CD4-positive, CD25-positive, alpha-beta regulatory T cell (primary cell): ENCODE measurements around the gene CFH. TPM values are rescaled to one million over a fixed set of nuclear protein-coding genes. Genes with fewer than 3 reads are reported as not detected.

ENCODE experiments used
- ATAC-seq, 2 donors: fragments of 150-1000 bp; cut with Tn5 transposase; one replicate each; pipeline ENCODE4 v1.10.0; 2021; ENCODE audit warnings: low read depth in 2 of 2, moderate number of reproducible peaks in 2 of 2, moderate library complexity in 1 of 2
- DNase-seq, 3 donors: peaks; one replicate each; pipeline versions ENCODE4 v3.0.0 to v3.0.0-alpha.2; 2012 to 2022; ENCODE audit warnings: mixed read lengths in 1 of 3
- H3K27ac ChIP-seq: one replicate; pipeline ENCODE4 v1.7.0; 2013; ENCODE audit warnings: mild to moderate bottlenecking, low read length; ENCODE audit not compliant: insufficient read depth, poor library complexity, severe bottlenecking
- H3K27me3 ChIP-seq: one replicate; pipeline ENCODE4 v1.7.0; 2013; ENCODE audit warnings: low read length; ENCODE audit not compliant: control insufficient read depth, insufficient read depth
- H3K36me3 ChIP-seq: one replicate; pipeline ENCODE4 v1.7.0; 2013; ENCODE audit warnings: mild to moderate bottlenecking, low read length, moderate library complexity; ENCODE audit not compliant: control insufficient read depth, insufficient read depth
- H3K4me1 ChIP-seq: 2 replicates; pipeline ENCODE4 v1.7.0; 2013; ENCODE audit warnings: mild to moderate bottlenecking, low read length; ENCODE audit not compliant: insufficient read depth, control insufficient read depth, poor library complexity, severe bottlenecking
- H3K4me3 ChIP-seq: one replicate; pipeline ENCODE4 v1.7.0; 2013; ENCODE audit warnings: low read depth, mild to moderate bottlenecking, low read length, moderate library complexity
- H3K9me3 ChIP-seq, 2 experiments: 1 replicate in 1 of 2; 2 replicates in 1 of 2; pipeline ENCODE4 v1.7.0; 2013; ENCODE audit warnings: low read length in 2 of 2, mild to moderate bottlenecking in 1 of 2, moderate library complexity in 1 of 2; ENCODE audit not compliant: control insufficient read depth in 2 of 2
- H3K27ac Mint-ChIP-seq, 3 donors: one replicate each; pipeline ENCODE4 v1.8.0; 2020 to 2022; ENCODE audit warnings: mild to moderate bottlenecking in 3 of 3, mixed read lengths in 3 of 3, moderate library complexity in 2 of 3
- H3K27me3 Mint-ChIP-seq: one replicate; pipeline ENCODE4 v1.8.0; 2022; ENCODE audit warnings: mild to moderate bottlenecking, mixed read lengths
- H3K36me3 Mint-ChIP-seq: one replicate; pipeline ENCODE4 v1.8.0; 2020; ENCODE audit warnings: mixed read lengths
- H3K4me1 Mint-ChIP-seq, 4 donors: one replicate each; pipeline ENCODE4 v1.8.0; 2020 to 2022; ENCODE audit warnings: mixed read lengths in 4 of 4, mild to moderate bottlenecking in 1 of 4
- H3K4me3 Mint-ChIP-seq, 4 donors: one replicate each; pipeline ENCODE4 v1.8.0; 2020 to 2022; ENCODE audit warnings: mild to moderate bottlenecking in 4 of 4, mixed read lengths in 4 of 4, moderate library complexity in 3 of 4
- H3K9me3 Mint-ChIP-seq, 7 donors: one replicate each; pipeline ENCODE4 v1.8.0; 2020 to 2022; ENCODE audit warnings: mixed read lengths in 7 of 7, mild to moderate bottlenecking in 3 of 7, moderate library complexity in 2 of 7
- polyA plus RNA-seq, 4 donors: library from polyadenylated mRNA; unstranded; fragments of 300-500 nt; fragmentation: Illumina TruSeq; gene quantifications; one replicate each; pipeline ENCODE4 v1.2.3, GENCODE V29; 2021
- total RNA-seq: library from RNA; stranded (reverse); gene quantifications from one replicate; pipeline ENCODE4 v1.2.3, GENCODE V29; 2022

The CFH gene
- total and polyA plus RNA-seq, 5 donors from 2014 or later: 0.17 to 0.48 TPM; not detected in 3

DNA sequence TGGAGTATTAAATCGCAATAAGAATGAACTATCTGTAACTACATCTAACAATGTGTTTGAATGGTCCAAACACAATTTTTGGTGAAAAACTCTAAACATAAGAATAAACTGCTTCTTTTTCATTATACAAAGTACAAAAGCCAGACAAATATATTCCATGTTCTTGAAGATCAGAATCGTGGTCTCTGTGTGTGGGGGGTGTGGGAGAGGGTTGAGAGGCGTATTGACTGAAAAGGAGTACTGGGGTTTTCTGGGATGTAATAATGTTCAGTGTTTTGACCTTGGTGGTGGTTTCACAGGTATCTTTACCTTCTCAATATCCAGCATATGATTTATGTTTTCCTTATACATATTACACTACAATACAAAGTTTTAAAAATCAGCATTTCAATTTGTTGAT, 764 bp upstream of the CFH start:
- Histone ChIP-seq H3K4me1 (no peaks in the 10 kb centered on the region), H3K9me3 (no peaks in the 10 kb centered on the region), H3K4me3 (no peak overlapping the region), H3K27me3 (no peaks in the 10 kb centered on the region), H3K36me3 (no peaks in the 10 kb centered on the region), H3K27ac (no peak overlapping the region)
- no peak for ATAC-seq
- Mint-ChIP-seq H3K27me3 (no peaks in the 10 kb centered on the region), H3K4me1 (peaks cover 0 to 3% (median 0%) of the 10 kb centered on the region in 4 donors), H3K9me3 (peaks cover 0 to 4% (median 0%) of the 10 kb centered on the region in 7 donors), H3K36me3 (no peaks in the 10 kb centered on the region), H3K4me3 (no peak overlapping the region), H3K27ac (no peak overlapping the region)
- no peak for DNase-seq

DNA sequence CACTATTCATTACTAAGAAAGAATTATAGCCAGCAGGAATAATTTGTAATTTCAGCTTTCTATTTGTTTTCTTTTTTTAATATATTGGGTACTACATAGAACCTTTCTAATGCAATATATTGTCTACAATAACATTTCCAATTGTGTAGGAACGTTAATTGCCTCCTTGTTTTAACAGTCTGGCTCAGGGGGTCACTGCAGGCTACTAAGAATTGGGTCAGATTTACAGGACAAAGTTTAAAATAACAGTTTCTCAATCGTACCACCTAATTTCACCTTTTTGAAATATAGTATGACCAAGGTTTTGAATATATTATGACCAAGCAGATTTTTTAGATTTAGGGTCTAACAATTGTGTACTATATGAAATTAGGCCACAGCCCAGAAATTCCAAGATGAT, 2.4 kb downstream of the CFH start:
- DNase-seq (no peak), ATAC-seq (no peak)
- no peak overlapping the region for H3K27ac Mint-ChIP-seq

DNA sequence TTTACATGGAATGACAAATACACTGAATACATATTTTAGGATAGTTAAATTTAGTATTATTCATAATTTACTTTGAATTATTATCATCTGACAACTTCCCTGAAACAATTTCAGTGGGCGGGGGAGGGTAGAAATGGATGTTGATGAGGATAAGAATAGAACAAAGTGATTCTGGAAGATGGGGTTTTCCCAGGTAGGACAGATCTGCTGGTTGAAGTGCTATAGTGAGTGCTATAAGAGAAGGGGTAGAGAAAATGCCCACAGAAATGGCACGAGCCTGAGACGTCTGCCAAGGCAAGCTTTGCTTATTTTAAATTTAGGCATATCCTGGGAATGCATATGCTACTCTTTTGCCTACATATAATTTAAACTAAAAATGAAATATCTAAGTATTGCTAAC, 3.2 kb downstream of the CFH start:
- Histone ChIP-seq H3K27me3 (no peaks in the 10 kb centered on the region), H3K27ac (no peak overlapping the region), H3K36me3 (no peaks in the 10 kb centered on the region), H3K9me3 (no peaks in the 10 kb centered on the region), H3K4me1 (no peaks in the 10 kb centered on the region), H3K4me3 (no peak overlapping the region)
- no peak for ATAC-seq
- DNase-seq: no peak
- H3K27me3 Mint-ChIP-seq: no peaks in the 10 kb centered on the region
- H3K27ac Mint-ChIP-seq: no peak overlapping the region
- H3K4me1 Mint-ChIP-seq: peaks cover 0 to 3% (median 0%) of the 10 kb centered on the region in 4 donors
- H3K4me3 Mint-ChIP-seq: no peak overlapping the region
- peaks cover 0 to 2% (median 0%) of the 10 kb centered on the region in 7 donors for H3K9me3 Mint-ChIP-seq
- H3K36me3 Mint-ChIP-seq: no peaks in the 10 kb centered on the region

More for the DNA sequence above, 2.4 kb downstream of the CFH start:
- Histone ChIP-seq H3K27me3 (no peaks in the 10 kb centered on the region), H3K4me3 (no peak overlapping the region), H3K9me3 (no peaks in the 10 kb centered on the region), H3K36me3 (no peaks in the 10 kb centered on the region), H3K4me1 (no peaks in the 10 kb centered on the region), H3K27ac (no peak overlapping the region)
- Mint-ChIP-seq H3K4me3 (no peak overlapping the region), H3K4me1 (peaks cover 0 to 3% (median 0%) of the 10 kb centered on the region in 4 donors), H3K27me3 (no peaks in the 10 kb centered on the region), H3K9me3 (peaks cover 0 to 2% (median 0%) of the 10 kb centered on the region in 7 donors), H3K36me3 (no peaks in the 10 kb centered on the region)

DNA sequence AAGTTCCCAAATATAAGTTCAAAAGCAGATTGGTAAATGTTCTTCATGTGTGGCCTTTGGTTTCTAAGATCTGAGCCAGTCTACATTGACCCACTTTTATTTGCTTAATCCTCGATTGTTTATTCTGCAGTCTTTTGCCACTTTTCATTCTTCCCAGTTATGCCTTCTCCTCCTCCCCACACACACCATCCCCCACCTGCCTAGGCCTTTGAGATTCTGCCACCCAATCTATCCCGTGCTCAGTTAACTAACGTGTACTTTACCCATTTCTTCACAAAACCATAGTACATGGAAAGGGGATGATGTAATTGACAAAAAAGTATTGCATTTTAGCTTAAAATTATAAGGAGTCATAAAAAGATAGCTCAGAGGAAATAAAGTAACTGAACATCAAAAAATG, 3.7 kb downstream of the CFH start:
- Mint-ChIP-seq H3K36me3 (no peaks in the 10 kb centered on the region), H3K4me3 (no peak overlapping the region), H3K27me3 (no peaks in the 10 kb centered on the region), H3K4me1 (peaks cover 0 to 3% (median 0%) of the 10 kb centered on the region in 4 donors), H3K27ac (no peak overlapping the region), H3K9me3 (peaks cover 0 to 2% (median 0%) of the 10 kb centered on the region in 7 donors)
- no peak overlapping the region for H3K4me3 ChIP-seq
- no peaks in the 10 kb centered on the region for H3K4me1 ChIP-seq
- H3K27me3 ChIP-seq: no peaks in the 10 kb centered on the region
- H3K9me3 ChIP-seq: no peaks in the 10 kb centered on the region
- ATAC-seq (no peak), DNase-seq (no peak)
- H3K27ac ChIP-seq: no peak overlapping the region
- no peaks in the 10 kb centered on the region for H3K36me3 ChIP-seq

DNA sequence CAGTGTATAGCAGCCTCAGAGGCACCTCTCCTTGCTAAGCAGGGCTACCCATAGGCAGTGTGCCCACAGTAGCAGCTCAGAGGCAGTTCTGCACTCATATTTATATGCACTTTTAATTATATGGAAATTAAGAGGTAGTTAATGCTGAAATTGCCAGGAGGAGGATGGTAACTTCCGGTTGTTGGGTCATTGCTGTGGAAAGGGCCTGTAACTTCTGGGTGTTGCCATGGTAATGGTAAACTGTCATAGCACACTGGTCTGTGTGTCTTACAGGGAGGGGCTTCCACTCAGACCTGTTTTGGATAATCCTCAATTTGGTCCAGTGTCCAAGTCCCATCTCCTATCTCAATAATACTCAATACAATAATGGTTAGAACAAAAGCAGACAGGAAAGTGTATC, 7.6 kb downstream of the CFH start:
- no peak overlapping the region for H3K4me3 Mint-ChIP-seq
- no peak for DNase-seq
- Histone ChIP-seq H3K4me3 (no peak overlapping the region), H3K27me3 (no peaks in the 10 kb centered on the region), H3K27ac (no peak overlapping the region), H3K4me1 (no peaks in the 10 kb centered on the region), H3K9me3 (no peaks in the 10 kb centered on the region), H3K36me3 (no peaks in the 10 kb centered on the region)
- H3K9me3 Mint-ChIP-seq: peaks cover 0 to 2% (median 0%) of the 10 kb centered on the region in 7 donors
- no peaks in the 10 kb centered on the region for H3K36me3 Mint-ChIP-seq
- ATAC-seq: no peak
- H3K27me3 Mint-ChIP-seq: no peaks in the 10 kb centered on the region
- H3K27ac Mint-ChIP-seq: no peak overlapping the region
- peaks cover 0 to 5% (median 1%) of the 10 kb centered on the region in 4 donors for H3K4me1 Mint-ChIP-seq

DNA sequence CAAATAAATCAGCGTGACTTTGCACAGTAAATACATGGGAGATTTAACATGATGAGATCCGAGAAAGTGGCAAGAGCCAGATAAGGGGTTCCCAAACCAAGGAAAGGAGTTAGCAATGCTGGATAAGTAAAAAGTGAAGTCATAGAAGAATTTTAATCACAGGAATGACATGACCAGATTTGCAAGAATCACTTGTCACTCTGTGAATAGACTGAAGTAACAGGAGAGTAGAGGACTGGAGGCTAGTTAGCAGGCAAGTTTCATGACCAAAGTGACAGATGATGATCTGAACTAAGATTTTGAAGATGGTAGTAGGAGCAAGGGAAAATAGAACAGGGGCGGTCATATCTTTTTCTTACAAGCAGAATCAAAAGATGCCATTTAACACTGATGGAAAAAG, 8.4 kb downstream of the CFH start:
- no peaks in the 10 kb centered on the region for H3K27me3 Mint-ChIP-seq
- no peaks in the 10 kb centered on the region for H3K9me3 ChIP-seq
- DNase-seq: no peak
- no peak overlapping the region for H3K27ac ChIP-seq
- no peak overlapping the region for H3K4me3 ChIP-seq
- no peak overlapping the region for H3K4me3 Mint-ChIP-seq
- H3K4me1 Mint-ChIP-seq: peaks cover 0 to 5% (median 1%) of the 10 kb centered on the region in 4 donors
- ATAC-seq: no peak
- no peaks in the 10 kb centered on the region for H3K36me3 ChIP-seq
- no peaks in the 10 kb centered on the region for H3K27me3 ChIP-seq
- H3K4me1 ChIP-seq: no peaks in the 10 kb centered on the region
- H3K36me3 Mint-ChIP-seq: no peaks in the 10 kb centered on the region
- H3K9me3 Mint-ChIP-seq: peaks cover 0 to 2% (median 0%) of the 10 kb centered on the region in 7 donors
- no peak overlapping the region for H3K27ac Mint-ChIP-seq

DNA sequence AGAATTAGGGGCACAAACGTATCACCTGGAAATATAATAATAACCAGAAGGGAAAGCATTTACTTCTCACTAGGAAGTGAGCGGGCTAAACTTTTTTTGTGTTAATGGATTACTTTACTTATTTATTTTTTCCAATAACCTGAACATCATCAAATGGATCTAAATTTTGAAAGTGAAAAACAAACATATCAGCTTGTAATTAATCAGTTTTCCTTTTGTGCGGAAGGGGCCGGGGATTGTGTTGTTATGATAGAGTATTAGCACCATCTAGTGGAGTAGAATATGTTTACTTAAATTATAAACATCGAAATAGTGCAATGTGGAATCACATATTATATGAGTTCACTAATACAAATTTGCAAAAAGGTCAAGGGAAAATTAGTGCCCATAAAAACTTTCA, 9.0 kb downstream of the CFH start:
- H3K4me1 ChIP-seq: no peaks in the 10 kb centered on the region
- H3K27ac Mint-ChIP-seq: peak overlapping the region in 1 of 3 donors; percentile 32
- H3K36me3 ChIP-seq: no peaks in the 10 kb centered on the region
- H3K36me3 Mint-ChIP-seq: no peaks in the 10 kb centered on the region
- ATAC-seq (no peak), DNase-seq (peak in 2 of 3 donors; percentile 13 to 23)
- no peak overlapping the region for H3K4me3 ChIP-seq
- H3K27ac ChIP-seq: no peak overlapping the region
- no peaks in the 10 kb centered on the region for H3K27me3 Mint-ChIP-seq
- no peaks in the 10 kb centered on the region for H3K9me3 ChIP-seq
- H3K4me1 Mint-ChIP-seq: peaks cover 0 to 5% (median 1%) of the 10 kb centered on the region in 4 donors
- H3K27me3 ChIP-seq: no peaks in the 10 kb centered on the region
- peaks cover 0 to 2% (median 0%) of the 10 kb centered on the region in 7 donors for H3K9me3 Mint-ChIP-seq
- H3K4me3 Mint-ChIP-seq: no peak overlapping the region

DNA sequence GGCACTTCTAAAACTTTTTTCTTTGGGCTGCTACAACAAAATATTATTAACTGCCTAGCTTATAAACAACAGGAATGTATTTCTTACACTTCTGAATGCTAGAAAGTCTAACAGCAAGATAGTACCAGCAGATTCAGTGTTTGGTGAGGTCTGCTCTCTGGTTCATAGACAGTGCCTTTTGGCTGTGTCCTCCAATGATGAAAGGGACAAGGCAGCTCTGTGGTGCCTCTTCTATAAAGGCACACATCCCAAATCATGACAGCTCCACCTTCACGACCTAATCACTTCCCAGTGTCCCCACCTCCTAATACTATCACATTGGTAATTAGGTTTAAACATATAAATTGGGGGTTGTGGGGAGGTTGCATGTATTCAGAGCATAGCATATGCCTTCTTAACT, 9.5 kb downstream of the CFH start:
- no peak for ATAC-seq
- H3K27ac Mint-ChIP-seq: no peak overlapping the region
- H3K4me3 Mint-ChIP-seq: no peak overlapping the region
- Histone ChIP-seq H3K4me1 (no peaks in the 10 kb centered on the region), H3K36me3 (no peaks in the 10 kb centered on the region), H3K27ac (no peak overlapping the region), H3K9me3 (no peaks in the 10 kb centered on the region), H3K27me3 (no peaks in the 10 kb centered on the region), H3K4me3 (no peak overlapping the region)
- DNase-seq: no peak
- H3K9me3 Mint-ChIP-seq: peaks cover 0 to 2% (median 0%) of the 10 kb centered on the region in 7 donors
- no peaks in the 10 kb centered on the region for H3K36me3 Mint-ChIP-seq
- H3K27me3 Mint-ChIP-seq: no peaks in the 10 kb centered on the region
- peaks cover 0 to 5% (median 1%) of the 10 kb centered on the region in 4 donors for H3K4me1 Mint-ChIP-seq
